HG03439 (cell line): Measurements from ENCODE around the gene CHRNA5.
"Not testable (repeated sequence)": the region's sequence is repeated elsewhere in the genome, so short reads cannot be mapped to it uniquely, and the experiment has no call there.

ENCODE experiments used
- ATAC-seq: cut with Tn5 transposase; IDR thresholded peaks from one replicate; pipeline ENCODE4 v1.9.1; 2021; ENCODE audit warnings: mild to moderate bottlenecking, moderate library complexity; ENCODE audit not compliant: unreplicated experiment

The CHRNA5 gene

GRCh38 chr15:78564743-78565096 lies 600 bp upstream of the CHRNA5 start:
- ATAC-seq, result peak; percentile 19

- no peak for ATAC-seq
Observed at GRCh38 chr15:78565951-78566774, 843 bp downstream of the CHRNA5 start.

GRCh38 chr15:78567531-78567930 lies 2.2 kb downstream of the CHRNA5 start:
- no peak for ATAC-seq

- ATAC-seq, result no peak
Observed at GRCh38 chr15:78570710-78571109, 5.4 kb downstream of the CHRNA5 start.

GRCh38 chr15:78571382-78571781 lies 6.1 kb downstream of the CHRNA5 start:
- no peak for ATAC-seq

GRCh38 chr15:78573416-78573815 lies 8.1 kb downstream of the CHRNA5 start:
- no peak for ATAC-seq

- no peak for ATAC-seq
Observed at GRCh38 chr15:78574944-78575343, 9.6 kb downstream of the CHRNA5 start.

- no peak for ATAC-seq
Observed at GRCh38 chr15:78597583-78597982, 32.3 kb downstream of the CHRNA5 start.

- ATAC-seq, result no peak
Observed at GRCh38 chr15:78598348-78598747, 33.0 kb downstream of the CHRNA5 start.

- no peak for ATAC-seq
Observed at GRCh38 chr15:78599189-78599588, 33.9 kb downstream of the CHRNA5 start.

GRCh38 chr15:78603467-78603866 lies 38.1 kb downstream of the CHRNA5 start:
- ATAC-seq, result no peak

GRCh38 chr15:78604420-78604819 lies 39.1 kb downstream of the CHRNA5 start:
- ATAC-seq, result no peak

GRCh38 chr15:78605201-78605600 lies 39.9 kb downstream of the CHRNA5 start:
- no peak for ATAC-seq

GRCh38 chr15:78605680-78606079 lies 40.4 kb downstream of the CHRNA5 start:
- no peak for ATAC-seq

- ATAC-seq, result not testable (repeated sequence)
Observed at GRCh38 chr15:78609551-78609950, 44.2 kb downstream of the CHRNA5 start.

GRCh38 chr15:78614021-78614420 lies 48.7 kb downstream of the CHRNA5 start:
- no peak for ATAC-seq

- ATAC-seq, result no peak
Observed at GRCh38 chr15:78615151-78615589, 49.9 kb downstream of the CHRNA5 start.

GRCh38 chr15:78616506-78616905 lies 51.2 kb downstream of the CHRNA5 start:
- no peak for ATAC-seq

GRCh38 chr15:78617076-78617475 lies 51.8 kb downstream of the CHRNA5 start:
- no peak for ATAC-seq

GRCh38 chr15:78617516-78617915 lies 52.2 kb downstream of the CHRNA5 start:
- ATAC-seq, result no peak

- ATAC-seq, result no peak
Observed at GRCh38 chr15:78618064-78618463, 52.7 kb downstream of the CHRNA5 start.

GRCh38 chr15:78618490-78618934 lies 53.2 kb downstream of the CHRNA5 start:
- ATAC-seq, result no peak
